ENCODE results near the gene SLIT3.

DNA sequence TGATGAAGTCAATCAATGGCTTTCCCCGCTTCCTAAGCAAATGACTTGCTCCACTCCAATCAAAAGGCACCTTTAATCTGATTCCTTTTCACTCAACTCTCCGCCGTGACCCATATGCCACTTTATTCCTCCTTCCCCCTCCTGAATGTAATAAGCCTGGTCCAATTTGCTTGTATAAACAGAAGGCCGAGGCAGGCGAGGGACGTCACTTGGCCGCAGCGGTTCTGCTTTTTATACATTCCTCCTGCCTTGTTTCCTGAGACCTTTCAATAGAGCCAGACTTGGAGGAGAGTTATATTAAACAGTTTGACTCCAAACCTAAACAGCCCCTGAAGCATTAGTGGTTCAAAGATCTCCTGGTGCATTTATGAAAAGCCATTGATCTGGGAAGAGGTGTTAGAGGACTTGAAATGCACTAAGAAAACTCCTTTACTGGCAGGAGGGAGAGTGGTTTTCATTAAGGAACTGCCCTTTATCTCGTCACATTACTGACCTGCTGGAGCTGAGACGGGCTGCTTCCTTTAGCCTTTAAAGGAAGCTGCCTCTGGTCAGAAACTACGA lies 273.4 kb downstream of the SLIT3 start:
- TF ChIP-seq ZNF433 (tag by site-specific recombination; IDR thresholded peaks at IDR 0.05; ENCODE audit: low read depth), result no peak
- no peak for TF ChIP-seq ZNF155 (tag by site-specific recombination; IDR thresholded peaks at IDR 0.05)
- no peak for TF ChIP-seq CTCF (tag by site-specific recombination; IDR thresholded peaks at IDR 0.05)
- no peak for TF ChIP-seq ZNF747 (tag by site-specific recombination; IDR thresholded peaks at IDR 0.05)
- TF ChIP-seq ZNF510 (tag by site-specific recombination; IDR thresholded peaks at IDR 0.05; ENCODE audit: insufficient replicate concordance), result no peak
- TF ChIP-seq REPIN1 (tag by site-specific recombination; IDR thresholded peaks at IDR 0.05; ENCODE audit: low read depth), result no peak
- no peak for TF ChIP-seq ZNF639 (tag by site-specific recombination; IDR thresholded peaks at IDR 0.05)
- no peak for TF ChIP-seq ZBTB7A (tag by site-specific recombination; IDR thresholded peaks at IDR 0.05; ENCODE audit: low read depth)
